ENCODE data around the gene HES5. TPM values are rescaled to one million over a fixed set of nuclear protein-coding genes. Genes with fewer than 3 reads are reported as not detected.

The HES5 gene
- total RNA-seq, 2 experiments from 2014 or later = not detected

GRCh38 chr1:2488688-2489087 lies 41.4 kb downstream of the HES5 start:
- H3K27ac ChIP-seq (ENCODE audit: low read depth, low read length, poor library complexity, severe bottlenecking) = no peak overlapping the region
- H3K79me2 ChIP-seq (ENCODE audit: insufficient read depth, low read depth, low read length) = no peaks in the 10 kb centered on the region
- peaks cover 24% of the 10 kb centered on the region for H3K4me1 ChIP-seq (ENCODE audit: insufficient read depth, low read length, poor library complexity, severe bottlenecking)
- TF ChIP-seq EZH2phosphoT487 (IDR thresholded peaks at IDR 0.05; ENCODE audit: borderline replicate concordance, low read depth, low read length) = no peak
- no peak for TF ChIP-seq CTCF (conservative IDR thresholded peaks at IDR 0.05; ENCODE audit: low read length)
- BruUV-seq (replicated peaks) = no TSS peak
- no peaks in the 10 kb centered on the region for H3K36me3 ChIP-seq (ENCODE audit: insufficient read depth, low read length)
- H3K4me2 ChIP-seq (ENCODE audit: low read length) = no peak overlapping the region
- no peaks in the 10 kb centered on the region for H4K20me1 ChIP-seq (ENCODE audit: insufficient read depth, low read length)
- H2AFZ ChIP-seq (ENCODE audit: low read length) = no peak overlapping the region
- no peak for DNase-seq (ENCODE audit: low spot score)
- ChIA-PET POLR2A (no interaction called here), CTCF (ENCODE audit: unreplicated experiment) (no interaction called here)
- no peak overlapping the region for H3K4me3 ChIP-seq (ENCODE audit: low read depth, low read length, poor library complexity, severe bottlenecking)
- intact Hi-C loops (cut with micrococcal nuclease; ENCODE audit: unreplicated experiment) = no loop called here
- H3K9me2 ChIP-seq (ENCODE audit: insufficient read depth, low read length) = no peaks in the 10 kb centered on the region
- H3K9me3 ChIP-seq (ENCODE audit: low read length) = no peaks in the 10 kb centered on the region

GRCh38 chr1:2486558-2486957 lies 43.5 kb downstream of the HES5 start:
- Histone ChIP-seq H3K4me3 (ENCODE audit: low read depth, low read length, poor library complexity, severe bottlenecking) (no peak overlapping the region), H3K27ac (ENCODE audit: low read depth, low read length, poor library complexity, severe bottlenecking) (no peak overlapping the region), H3K4me2 (ENCODE audit: low read length) (no peak overlapping the region), H3K79me2 (ENCODE audit: insufficient read depth, low read depth, low read length) (no peaks in the 10 kb centered on the region), H4K20me1 (ENCODE audit: insufficient read depth, low read length) (no peaks in the 10 kb centered on the region), H3K36me3 (ENCODE audit: insufficient read depth, low read length) (no peaks in the 10 kb centered on the region), H3K4me1 (ENCODE audit: insufficient read depth, low read length, poor library complexity, severe bottlenecking) (peaks cover 3% of the 10 kb centered on the region), H3K9me3 (ENCODE audit: low read length) (no peaks in the 10 kb centered on the region), H3K9me2 (ENCODE audit: insufficient read depth, low read length) (no peaks in the 10 kb centered on the region), H2AFZ (ENCODE audit: low read length) (no peak overlapping the region)
- no TSS peak for BruUV-seq (replicated peaks)
- ChIA-PET CTCF (ENCODE audit: unreplicated experiment) (no interaction called here), POLR2A (no interaction called here)
- no peak for DNase-seq (ENCODE audit: low spot score)
- TF ChIP-seq CTCF (conservative IDR thresholded peaks at IDR 0.05; ENCODE audit: low read length) (no peak), EZH2phosphoT487 (IDR thresholded peaks at IDR 0.05; ENCODE audit: borderline replicate concordance, low read depth, low read length) (no peak)
- intact Hi-C loops (cut with micrococcal nuclease; ENCODE audit: unreplicated experiment) = no loop called here

- CTCF ChIA-PET (ENCODE audit: unreplicated experiment) = no interaction called here
- Histone ChIP-seq H3K4me1 (ENCODE audit: insufficient read depth, low read length, poor library complexity, severe bottlenecking) (no peaks in the 10 kb centered on the region), H3K9me3 (ENCODE audit: low read length) (no peaks in the 10 kb centered on the region), H2AFZ (ENCODE audit: low read length) (no peak overlapping the region), H3K36me3 (ENCODE audit: insufficient read depth, low read length) (no peaks in the 10 kb centered on the region), H3K27ac (ENCODE audit: low read depth, low read length, poor library complexity, severe bottlenecking) (no peak overlapping the region), H3K79me2 (ENCODE audit: insufficient read depth, low read depth, low read length) (no peaks in the 10 kb centered on the region), H4K20me1 (ENCODE audit: insufficient read depth, low read length) (no peaks in the 10 kb centered on the region), H3K4me3 (ENCODE audit: low read depth, low read length, poor library complexity, severe bottlenecking) (no peak overlapping the region), H3K4me2 (ENCODE audit: low read length) (no peak overlapping the region), H3K9me2 (ENCODE audit: insufficient read depth, low read length) (no peaks in the 10 kb centered on the region)
- intact Hi-C loops (cut with micrococcal nuclease; ENCODE audit: unreplicated experiment) = no loop called here
- POLR2A ChIA-PET = no interaction called here
- DNase-seq (ENCODE audit: low spot score) = no peak
- no TSS peak for BruUV-seq (replicated peaks)
- TF ChIP-seq CTCF (conservative IDR thresholded peaks at IDR 0.05; ENCODE audit: low read length) (no peak), EZH2phosphoT487 (IDR thresholded peaks at IDR 0.05; ENCODE audit: borderline replicate concordance, low read depth, low read length) (no peak)
Observed at GRCh38 chr1:2486041-2486440, 44.0 kb downstream of the HES5 start.
